NT2/D1 (cell line): ENCODE data around the gene CHRNB2.

ENCODE experiments used
- SUZ12 ChIP-seq: IDR thresholded peaks from 2 replicates; pipeline ENCODE4 v1.6.1; 2011; ENCODE audit not compliant: insufficient read length, insufficient read depth; ENCODE audit errors: extremely low read depth
- YY1 ChIP-seq: IDR thresholded peaks from 2 replicates; pipeline ENCODE4 v1.6.1; 2011; ENCODE audit not compliant: insufficient read length, insufficient read depth
- ZNF274 ChIP-seq: IDR thresholded peaks from 2 replicates; pipeline ENCODE4 v1.6.1; 2011; ENCODE audit warnings: mild to moderate bottlenecking, low read depth, low read length

- no peak for TF ChIP-seq ZNF274
- TF ChIP-seq YY1, result no peak
- TF ChIP-seq SUZ12, result no peak
These were observed 10.5 kb downstream of the CHRNB2 start for GRCh38 chr1:154578058-154578418.
